GM12878 (cell line): ENCODE data around the gene CLEC18A. TPM values are rescaled to one million over a fixed set of nuclear protein-coding genes. Genes with fewer than 3 reads are reported as not detected.

Experiments
- ATAC-seq: fragments of 200-7000 bp; cut with Tn5 transposase; 3 replicates; pipeline ENCODE4 v1.9.1; 2020; ENCODE audit warnings: mild to moderate bottlenecking, moderate library complexity
- BruUV-seq: library from RNA; stranded (reverse); fragments of 400-500 nt; replicated peaks from 2 replicates; lab custom pipeline; 2021; lab: Mats Ljungman, UMichigan
- CTCF ChIA-PET: fragments of 300-600 bp; sonication (Branson Sonifier 250); formaldehyde crosslinking; extraction: SDS; loops from one replicate; lab custom pipeline; 2021; ENCODE audit warnings: inconsistent platforms; lab: Yijun Ruan, JAX
- POLR2A ChIA-PET: fragments of 350-600 bp; formaldehyde crosslinking; extraction: SDS; loops from one replicate; lab custom pipeline; 2021; ENCODE audit warnings: inconsistent platforms; lab: Charles Lee
- RAD21 ChIA-PET: fragments of 300-600 bp; sonication (Branson Sonifier 250); formaldehyde crosslinking; loops from one replicate; lab custom pipeline; 2023; ENCODE audit warnings: antibody characterized with exemption; ENCODE audit not compliant: unreplicated experiment; lab: Charles Lee
- SMC1A ChIA-PET: fragments of 300-600 bp; sonication (Branson Sonifier 250); formaldehyde crosslinking; loops from one replicate; lab custom pipeline; 2023; ENCODE audit not compliant: unreplicated experiment, uncharacterized antibody; lab: Charles Lee
- DNase-seq: peaks from one replicate; pipeline ENCODE4 v3.0.0-alpha.2; 2011; ENCODE audit warnings: low read depth, low spot score
- FAIRE-seq: peaks from 3 replicates; lab custom pipeline; 2011; peaks lifted over from hg19 to GRCh38; lab: Jason Lieb, UNC
- H2AFZ ChIP-seq: 2 replicates; pipeline ENCODE4 v1.6.0; 2011; ENCODE audit warnings: low read depth, low read length, control low read depth; ENCODE audit not compliant: control insufficient read depth
- H3K27ac ChIP-seq: 2 replicates; pipeline ENCODE4 v1.5.1; 2011; ENCODE audit warnings: control low read depth; ENCODE audit not compliant: control insufficient read depth, insufficient read depth
- H3K27me3 ChIP-seq, 2 experiments: replicated peaks in 1 of 2; 2 replicates each; pipeline versions ENCODE4 v1.6.0 to v1.6.1; 2011; ENCODE audit warnings: low read length in 1 of 2; ENCODE audit not compliant: control insufficient read depth in 2 of 2, insufficient read depth in 2 of 2
- H3K36me3 ChIP-seq, 2 experiments: 2 replicates each; pipeline ENCODE4 v1.5.1; 2011; ENCODE audit warnings: low read length in 1 of 2; ENCODE audit not compliant: control insufficient read depth in 2 of 2, insufficient read depth in 2 of 2
- H3K4me1 ChIP-seq: 2 replicates; pipeline ENCODE4 v1.6.1; 2011; ENCODE audit warnings: mild to moderate bottlenecking, low read length, moderate library complexity, mixed read lengths; ENCODE audit not compliant: control insufficient read depth, insufficient read depth
- H3K4me2 ChIP-seq: 2 replicates; pipeline ENCODE4 v1.6.0; 2011; ENCODE audit warnings: control low read depth; ENCODE audit not compliant: control insufficient read depth, insufficient read depth
- H3K4me3 ChIP-seq: fragments of 200-600 bp; sonication (generic); 2 replicates; pipeline ENCODE4 v1.5.1; 2016
- H3K79me2 ChIP-seq: 2 replicates; pipeline ENCODE4 v1.6.0; 2011; ENCODE audit warnings: low read length; ENCODE audit not compliant: control insufficient read depth, insufficient read depth
- H3K9ac ChIP-seq: 2 replicates; pipeline ENCODE4 v1.8.0; 2011; ENCODE audit warnings: low read length, control low read depth, mixed read lengths; ENCODE audit not compliant: control insufficient read depth, insufficient read depth
- H3K9me3 ChIP-seq: replicated peaks from 3 replicates; pipeline ENCODE4 v1.5.1; 2011; ENCODE audit warnings: mild to moderate bottlenecking, low read length; ENCODE audit not compliant: control insufficient read depth, insufficient read depth
- H4K20me1 ChIP-seq: 2 replicates; pipeline ENCODE4 v1.6.0; 2011; ENCODE audit not compliant: control insufficient read depth, insufficient read depth
- KDM1A ChIP-seq: fragments of 200-600 bp; sonication (generic); IDR thresholded peaks from 2 replicates; pipeline ENCODE4 v1.6.1; 2016; ENCODE audit warnings: borderline replicate concordance
- KLF5 ChIP-seq: fragments of 450-650 bp; IDR thresholded peaks from 2 replicates; pipeline ENCODE4 v1.6.1; 2014; ENCODE audit warnings: mild to moderate bottlenecking; ENCODE audit not compliant: partially characterized antibody
- MEF2B ChIP-seq: fragments of 450-650 bp; IDR thresholded peaks from 2 replicates; pipeline ENCODE4 v1.6.1; 2018; ENCODE audit warnings: mild to moderate bottlenecking, moderate library complexity; ENCODE audit not compliant: partially characterized antibody, poor library complexity, severe bottlenecking
- SIN3A ChIP-seq: IDR thresholded peaks from 2 replicates; pipeline ENCODE4 v1.6.1; 2012; ENCODE audit warnings: low read depth, low read length, improper control_type of control experiment
- WGBS: methylation state at CpG from one replicate; pipeline ENCODE4 v1.1.6; 2016; ENCODE audit warnings: low lambda C conversion rate; ENCODE audit not compliant: insufficient replicate concordance, insufficient coverage; ENCODE audit errors: missing lambda C conversion rate; 5-methylcytosine and 5-hydroxymethylcytosine counted together
- in situ Hi-C: fragments of 300-500 bp; cut with MboI; formaldehyde crosslinking; loops from 9 replicates; pipeline ENCODE4 v1.14.3; 2018; ENCODE audit warnings: mixed read lengths
- intact Hi-C: fragments of 100-400 bp; cut with micrococcal nuclease; formaldehyde crosslinking; loops from one replicate; pipeline ENCODE4 v1.14.2; 2022; ENCODE audit not compliant: unreplicated experiment
- polyA plus RNA-seq, 11 experiments: library from polyadenylated mRNA; depleted of rRNA in 4 of 11; unstranded in 6 of 11; stranded (reverse) in 5 of 11; fragments of >200 nt; fragmentation: Nextera tagmentation in 4 of 11; fragmentation: Illumina TruSeq in 1 of 11; extraction: Ambion mirVana in 4 of 11; extraction: Trizol in 1 of 11; gene quantifications; 1 replicate in 1 of 11; 2 replicates in 10 of 11; pipeline versions ENCODE4 v1.2.1 to v1.2.3, GENCODE V29; 2011 to 2016; ENCODE audit warnings: inconsistent platforms in 2 of 11, missing spikeins in 2 of 11, low read depth in 1 of 11
- total RNA-seq, 4 experiments: library from RNA; depleted of rRNA in 3 of 4; stranded (reverse); fragments of >200 nt in 3 of 4; fragmentation: Illumina TruSeq in 1 of 4; extraction: Trizol in 1 of 4; gene quantifications; 2 replicates each; pipeline versions ENCODE4 v1.2.1 to v1.2.3, GENCODE V29; 2013 to 2021
- TF ChIP-seq, protein P1 (sequence below): IDR thresholded peaks from 2 replicates; pipeline ENCODE4 v1.6.1; 2011; ENCODE audit warnings: borderline replicate concordance, low read depth, mild to moderate bottlenecking, moderate library complexity, low read length; ENCODE audit not compliant: insufficient read depth, poor library complexity, severe bottlenecking
- TF ChIP-seq, protein P2 (sequence below): fragments of 450-650 bp; formaldehyde crosslinking; IDR thresholded peaks from 2 replicates; pipeline ENCODE4 v1.4.0; 2022; ENCODE audit warnings: mild to moderate bottlenecking, moderate library complexity

CLEC18A gene
- total and polyA plus RNA-seq, 10 of the 15 experiments (the other 5 are each of a cell fraction or from before 2014, with no cell fraction given), result 0.03 to 0.26 (median 0.10) TPM; not detected in 4

DNA sequence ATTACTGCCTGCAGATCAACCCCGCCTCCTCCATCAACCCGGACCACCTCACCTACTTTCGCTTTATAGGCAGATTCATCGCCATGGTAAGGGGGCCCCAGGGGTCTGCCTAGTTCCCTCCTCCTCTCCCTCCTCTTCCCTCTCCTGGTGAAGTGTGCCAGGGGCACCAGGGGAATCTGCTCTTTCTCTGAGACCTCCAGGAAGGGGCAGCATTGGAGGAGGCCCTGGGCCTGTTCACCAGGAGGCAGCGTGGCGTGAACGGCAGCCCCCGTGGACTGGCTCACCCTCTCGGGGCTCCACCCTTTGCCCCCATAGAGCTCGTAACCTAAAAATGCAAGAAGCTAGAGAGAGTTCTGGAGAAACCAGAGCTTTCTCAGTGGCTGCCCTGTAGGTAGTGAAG is 17.1 kb upstream of the CLEC18A start (continued):
- TF ChIP-seq, protein P1, sequence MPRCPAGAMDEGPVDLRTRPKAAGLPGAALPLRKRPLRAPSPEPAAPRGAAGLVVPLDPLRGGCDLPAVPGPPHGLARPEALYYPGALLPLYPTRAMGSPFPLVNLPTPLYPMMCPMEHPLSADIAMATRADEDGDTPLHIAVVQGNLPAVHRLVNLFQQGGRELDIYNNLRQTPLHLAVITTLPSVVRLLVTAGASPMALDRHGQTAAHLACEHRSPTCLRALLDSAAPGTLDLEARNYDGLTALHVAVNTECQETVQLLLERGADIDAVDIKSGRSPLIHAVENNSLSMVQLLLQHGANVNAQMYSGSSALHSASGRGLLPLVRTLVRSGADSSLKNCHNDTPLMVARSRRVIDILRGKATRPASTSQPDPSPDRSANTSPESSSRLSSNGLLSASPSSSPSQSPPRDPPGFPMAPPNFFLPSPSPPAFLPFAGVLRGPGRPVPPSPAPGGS, result no peak
- no peak for TF ChIP-seq KLF5
- no peak for TF ChIP-seq KDM1A

DNA sequence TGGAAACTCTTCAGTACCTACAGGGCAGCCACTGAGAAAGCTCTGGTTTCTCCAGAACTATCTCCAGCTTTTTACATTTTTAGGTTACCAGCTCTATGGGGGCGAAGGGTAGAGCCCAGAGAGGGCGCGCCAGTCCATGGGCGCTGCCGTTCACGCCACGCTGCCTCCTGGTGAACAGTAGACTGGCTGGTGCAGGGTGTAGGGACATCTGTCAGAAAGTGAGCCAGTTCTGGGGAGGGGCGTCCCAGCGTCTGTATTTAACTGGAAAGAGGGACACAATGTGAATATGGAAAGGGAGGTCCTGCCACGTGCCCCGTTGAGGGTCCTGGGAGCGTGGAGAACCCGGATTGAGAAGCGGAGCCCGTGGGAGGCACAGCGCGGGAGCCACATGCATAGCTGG is 16.4 kb upstream of the CLEC18A start:
- H3K27me3 ChIP-seq, result no peaks in the 10 kb centered on the region
- H3K36me3 ChIP-seq, result peaks cover 6 to 16% of the 10 kb centered on the region in 2 experiments; a peak in 3 of 4 replicates
- no peaks in the 10 kb centered on the region; the same call in 1 of the 2 replicates for H4K20me1 ChIP-seq
- POLR2A ChIA-PET, result no interaction called here
- in situ Hi-C loops, result no loop called here
- DNase-seq (no peak), ATAC-seq (no peak), FAIRE-seq (no peak)
- CTCF ChIA-PET, result no interaction called here
- no peak overlapping the region for H3K4me3 ChIP-seq
- no peak overlapping the region for H3K4me2 ChIP-seq
- 99% methylated on average over 14 of the region's 17 CpGs for WGBS
- no TSS peak for BruUV-seq
- SMC1A ChIA-PET, result no interaction called here
- no peaks in the 10 kb centered on the region for H3K4me1 ChIP-seq
- no peak for TF ChIP-seq SIN3A
- TF ChIP-seq MEF2B, result no peak
- TF ChIP-seq, protein P2, sequence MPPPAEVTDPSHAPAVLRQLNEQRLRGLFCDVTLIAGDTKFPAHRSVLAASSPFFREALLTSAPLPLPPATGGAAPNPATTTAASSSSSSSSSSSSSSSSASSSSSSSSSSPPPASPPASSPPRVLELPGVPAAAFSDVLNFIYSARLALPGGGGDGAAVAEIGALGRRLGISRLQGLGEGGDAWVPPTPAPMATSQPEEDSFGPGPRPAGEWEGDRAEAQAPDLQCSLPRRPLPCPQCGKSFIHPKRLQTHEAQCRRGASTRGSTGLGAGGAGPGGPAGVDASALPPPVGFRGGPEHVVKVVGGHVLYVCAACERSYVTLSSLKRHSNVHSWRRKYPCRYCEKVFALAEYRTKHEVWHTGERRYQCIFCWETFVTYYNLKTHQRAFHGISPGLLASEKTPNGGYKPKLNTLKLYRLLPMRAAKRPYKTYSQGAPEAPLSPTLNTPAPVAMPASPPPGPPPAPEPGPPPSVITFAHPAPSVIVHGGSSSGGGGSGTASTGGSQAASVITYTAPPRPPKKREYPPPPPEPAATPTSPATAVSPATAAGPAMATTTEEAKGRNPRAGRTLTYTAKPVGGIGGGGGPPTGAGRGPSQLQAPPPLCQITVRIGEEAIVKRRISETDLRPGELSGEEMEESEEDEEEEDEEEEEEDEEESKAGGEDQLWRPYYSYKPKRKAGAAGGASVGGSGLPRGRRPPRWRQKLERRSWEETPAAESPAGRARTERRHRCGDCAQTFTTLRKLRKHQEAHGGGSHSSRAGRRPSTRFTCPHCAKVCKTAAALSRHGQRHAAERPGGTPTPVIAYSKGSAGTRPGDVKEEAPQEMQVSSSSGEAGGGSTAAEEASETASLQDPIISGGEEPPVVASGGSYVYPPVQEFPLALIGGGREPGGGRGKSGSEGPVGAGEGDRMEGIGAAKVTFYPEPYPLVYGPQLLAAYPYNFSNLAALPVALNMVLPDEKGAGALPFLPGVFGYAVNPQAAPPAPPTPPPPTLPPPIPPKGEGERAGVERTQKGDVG (CRISPR knock-in tag), result no peak
- intact Hi-C loops, result loop anchor here (5.0 kb wide), 1 partner anchor 227 kb away; no protein-coding TSS in a partner anchor
- H3K9me3 ChIP-seq, result no peaks in the 10 kb centered on the region
- no peak overlapping the region for H2AFZ ChIP-seq
- no peak overlapping the region for H3K9ac ChIP-seq
- no peaks in the 10 kb centered on the region for H3K79me2 ChIP-seq
- no peak overlapping the region for H3K27ac ChIP-seq
- RAD21 ChIA-PET, result no interaction called here
